ENCODE results near the gene ABL1.

Gene ABL1

DNA sequence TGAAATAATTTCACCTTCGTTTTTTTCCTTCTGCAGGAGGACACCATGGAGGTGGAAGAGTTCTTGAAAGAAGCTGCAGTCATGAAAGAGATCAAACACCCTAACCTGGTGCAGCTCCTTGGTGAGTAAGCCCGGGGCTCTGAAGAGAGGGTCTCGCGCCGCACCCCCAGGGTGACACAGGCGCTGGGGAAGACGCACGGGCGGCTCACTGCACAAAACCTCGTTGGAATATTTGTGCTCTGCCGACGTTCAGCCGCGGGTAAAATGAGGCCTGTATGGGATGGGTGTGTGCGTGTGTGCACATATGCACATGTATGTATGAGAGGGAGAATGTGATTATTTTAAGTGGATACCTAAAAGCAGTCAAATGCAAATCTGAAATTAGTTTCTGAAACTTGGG, 37.0 kb downstream of the ABL1 start:
- no peak for DNase-seq (ENCODE audit: low spot score)

DNA sequence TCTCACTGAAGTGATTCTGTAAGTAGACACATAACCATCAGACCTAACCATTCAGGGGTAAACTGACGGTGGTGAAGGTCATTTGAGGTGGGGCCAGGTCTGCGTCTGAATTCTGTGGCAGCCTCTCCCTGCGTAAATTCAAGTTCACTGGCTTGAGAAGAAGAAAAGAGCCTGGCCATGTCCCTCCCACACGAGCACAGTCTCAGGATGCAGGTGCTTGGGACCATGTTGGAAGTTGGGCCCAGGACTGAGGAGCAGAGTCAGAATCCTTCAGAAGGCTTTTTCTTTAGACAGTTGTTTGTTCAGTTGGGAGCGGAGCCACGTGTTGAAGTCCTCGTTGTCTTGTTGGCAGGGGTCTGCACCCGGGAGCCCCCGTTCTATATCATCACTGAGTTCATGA, 37.5 kb downstream of the ABL1 start:
- DNase-seq (ENCODE audit: low spot score) = no peak

DNA sequence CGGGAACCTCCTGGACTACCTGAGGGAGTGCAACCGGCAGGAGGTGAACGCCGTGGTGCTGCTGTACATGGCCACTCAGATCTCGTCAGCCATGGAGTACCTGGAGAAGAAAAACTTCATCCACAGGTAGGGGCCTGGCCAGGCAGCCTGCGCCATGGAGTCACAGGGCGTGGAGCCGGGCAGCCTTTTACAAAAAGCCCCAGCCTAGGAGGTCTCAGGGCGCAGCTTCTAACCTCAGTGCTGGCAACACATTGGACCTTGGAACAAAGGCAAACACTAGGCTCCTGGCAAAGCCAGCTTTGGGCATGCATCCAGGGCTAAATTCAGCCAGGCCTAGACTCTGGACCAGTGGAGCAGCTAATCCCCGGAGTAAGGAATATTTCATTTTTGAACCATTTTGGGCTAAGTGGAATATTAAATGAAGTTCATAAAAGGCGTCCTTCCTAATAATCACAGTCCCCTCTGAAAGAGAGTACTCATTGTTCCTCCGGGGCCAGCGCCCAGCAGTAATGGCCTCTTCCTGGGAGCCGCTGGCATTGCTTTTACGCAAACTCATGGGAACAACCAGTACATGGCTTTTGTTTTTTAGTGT, 38.0 kb downstream of the ABL1 start:
- no peak for DNase-seq (ENCODE audit: low spot score)

- DNase-seq (ENCODE audit: low spot score) = no peak
These were observed 38.9 kb downstream of the ABL1 start for GRCh38 chr9:130873966-130874365.

DNA sequence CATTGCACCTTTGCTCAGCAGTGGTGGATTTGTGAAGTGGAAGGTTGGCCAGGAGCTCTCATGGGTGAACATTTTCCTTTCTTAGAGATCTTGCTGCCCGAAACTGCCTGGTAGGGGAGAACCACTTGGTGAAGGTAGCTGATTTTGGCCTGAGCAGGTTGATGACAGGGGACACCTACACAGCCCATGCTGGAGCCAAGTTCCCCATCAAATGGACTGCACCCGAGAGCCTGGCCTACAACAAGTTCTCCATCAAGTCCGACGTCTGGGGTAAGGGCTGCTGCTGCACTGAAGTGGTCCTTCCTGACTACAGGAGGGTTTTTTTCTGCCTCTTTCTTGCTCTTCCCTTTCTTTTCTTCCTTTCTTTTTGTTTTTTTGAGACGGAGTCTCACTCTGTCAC, 39.7 kb downstream of the ABL1 start:
- DNase-seq (ENCODE audit: low spot score) = no peak

GRCh38 chr9:130877300-130877699, 42.2 kb downstream of the ABL1 start:
- DNase-seq (ENCODE audit: low spot score) = no peak

DNA sequence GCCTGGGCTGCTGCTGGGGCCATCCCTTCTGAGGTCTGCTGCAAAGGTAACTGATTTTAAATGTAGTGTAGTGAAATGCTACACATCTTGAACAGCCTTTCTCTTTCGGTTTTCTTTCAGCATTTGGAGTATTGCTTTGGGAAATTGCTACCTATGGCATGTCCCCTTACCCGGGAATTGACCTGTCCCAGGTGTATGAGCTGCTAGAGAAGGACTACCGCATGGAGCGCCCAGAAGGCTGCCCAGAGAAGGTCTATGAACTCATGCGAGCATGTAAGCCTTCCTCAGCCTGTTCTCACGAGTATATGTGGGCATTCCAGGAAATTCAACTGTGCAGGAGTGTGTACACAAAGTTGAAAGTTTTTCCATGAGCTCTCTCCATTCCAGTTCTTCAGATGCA, 43.2 kb downstream of the ABL1 start:
- DNase-seq (ENCODE audit: low spot score) = no peak

- no peak for DNase-seq (ENCODE audit: low spot score)
These were observed 44.9 kb downstream of the ABL1 start for GRCh38 chr9:130879863-130880411.

DNA sequence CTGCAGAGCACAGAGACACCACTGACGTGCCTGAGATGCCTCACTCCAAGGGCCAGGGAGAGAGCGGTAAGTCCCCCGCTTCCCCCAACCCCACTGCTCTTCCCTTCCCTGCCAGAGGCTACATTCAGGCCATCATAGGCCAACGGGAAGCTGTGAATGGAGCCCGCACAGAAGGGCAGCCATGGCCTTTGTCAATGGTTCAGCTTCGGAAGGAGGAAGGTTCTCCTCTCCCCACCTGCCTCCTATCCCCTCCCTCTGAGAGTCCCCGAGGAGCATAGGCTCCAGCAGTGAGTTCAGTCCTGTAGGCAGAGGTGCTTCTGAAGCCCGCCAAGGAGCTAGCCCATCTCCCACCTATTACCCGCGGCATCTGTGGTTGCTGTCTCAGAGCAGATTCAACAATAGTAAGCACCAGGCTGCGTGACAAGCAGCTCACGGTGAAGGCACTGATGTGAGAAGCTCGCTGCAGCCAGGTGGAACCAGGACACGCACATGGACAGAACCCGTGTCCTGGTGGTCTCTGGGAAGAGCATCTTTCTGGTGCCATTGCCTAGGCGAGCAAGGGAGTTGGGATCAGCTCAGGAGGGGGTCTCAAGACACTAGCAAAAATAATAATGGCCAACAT, 45.7 kb downstream of the ABL1 start:
- DNase-seq (ENCODE audit: low spot score) = no peak

DNA sequence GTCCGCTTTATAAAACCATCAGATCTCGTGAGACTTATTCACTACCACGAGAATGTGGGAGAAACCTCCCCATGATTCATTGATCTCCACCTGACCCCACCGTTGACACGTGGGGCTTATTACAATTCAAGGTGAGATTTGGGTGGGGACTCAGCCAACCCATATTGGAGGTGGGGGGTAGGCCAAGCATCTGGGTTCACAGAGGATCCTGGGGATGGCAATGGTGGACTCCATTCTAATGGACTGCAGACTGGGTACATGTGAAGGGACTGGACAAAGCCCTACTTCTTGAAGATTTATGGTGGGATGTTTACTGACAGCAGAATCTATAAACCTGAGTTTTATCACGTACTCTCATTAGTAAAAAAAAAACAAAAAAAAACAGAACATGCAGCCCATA, 46.5 kb downstream of the ABL1 start:
- DNase-seq (ENCODE audit: low spot score) = no peak

DNA sequence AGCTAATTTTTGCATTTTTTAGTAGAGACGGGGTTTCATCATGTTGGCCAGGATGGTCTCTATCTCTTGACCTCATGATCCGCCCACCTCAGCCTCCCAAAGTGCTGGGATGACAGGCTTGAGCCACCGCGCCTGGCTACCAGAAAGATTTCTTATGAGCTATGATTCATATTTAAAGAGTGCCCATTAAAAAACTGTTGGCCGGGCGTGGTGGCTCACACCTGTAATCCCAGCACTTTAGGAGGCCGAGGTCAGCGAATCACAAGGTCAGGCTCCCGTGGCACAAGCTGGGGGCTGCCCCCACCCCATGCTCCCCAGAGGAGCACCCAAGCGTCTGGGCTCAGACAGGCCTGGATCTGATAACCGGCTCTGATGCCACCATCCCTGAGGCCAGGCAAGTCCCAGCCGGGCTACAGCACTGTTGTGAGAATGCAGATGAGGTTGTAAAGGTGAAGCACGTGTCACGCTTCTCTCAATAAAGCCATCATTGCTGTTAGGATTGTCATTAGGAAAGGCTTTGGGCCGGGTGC, 47.7 kb downstream of the ABL1 start:
- no peak for DNase-seq (ENCODE audit: low spot score)

GRCh38 chr9:130883479-130883878, 48.4 kb downstream of the ABL1 start:
- no peak for DNase-seq (ENCODE audit: low spot score)

- no peak for DNase-seq (ENCODE audit: low spot score)
These were observed 49.1 kb downstream of the ABL1 start for GRCh38 chr9:130884111-130884531.

GRCh38 chr9:130884542-130885483, 49.8 kb downstream of the ABL1 start:
- no peak for DNase-seq (ENCODE audit: low spot score)

GRCh38 chr9:130885484-130886375, 50.7 kb downstream of the ABL1 start:
- DNase-seq (ENCODE audit: low spot score) = no peak

DNA sequence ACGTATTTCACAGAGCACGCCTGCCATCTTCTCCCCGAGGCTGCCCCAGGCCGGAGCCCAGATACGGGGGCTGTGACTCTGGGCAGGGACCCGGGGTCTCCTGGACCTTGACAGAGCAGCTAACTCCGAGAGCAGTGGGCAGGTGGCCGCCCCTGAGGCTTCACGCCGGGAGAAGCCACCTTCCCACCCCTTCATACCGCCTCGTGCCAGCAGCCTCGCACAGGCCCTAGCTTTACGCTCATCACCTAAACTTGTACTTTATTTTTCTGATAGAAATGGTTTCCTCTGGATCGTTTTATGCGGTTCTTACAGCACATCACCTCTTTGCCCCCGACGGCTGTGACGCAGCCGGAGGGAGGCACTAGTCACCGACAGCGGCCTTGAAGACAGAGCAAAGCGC, 51.9 kb downstream of the ABL1 start:
- no peak for DNase-seq (ENCODE audit: low spot score)

DNA sequence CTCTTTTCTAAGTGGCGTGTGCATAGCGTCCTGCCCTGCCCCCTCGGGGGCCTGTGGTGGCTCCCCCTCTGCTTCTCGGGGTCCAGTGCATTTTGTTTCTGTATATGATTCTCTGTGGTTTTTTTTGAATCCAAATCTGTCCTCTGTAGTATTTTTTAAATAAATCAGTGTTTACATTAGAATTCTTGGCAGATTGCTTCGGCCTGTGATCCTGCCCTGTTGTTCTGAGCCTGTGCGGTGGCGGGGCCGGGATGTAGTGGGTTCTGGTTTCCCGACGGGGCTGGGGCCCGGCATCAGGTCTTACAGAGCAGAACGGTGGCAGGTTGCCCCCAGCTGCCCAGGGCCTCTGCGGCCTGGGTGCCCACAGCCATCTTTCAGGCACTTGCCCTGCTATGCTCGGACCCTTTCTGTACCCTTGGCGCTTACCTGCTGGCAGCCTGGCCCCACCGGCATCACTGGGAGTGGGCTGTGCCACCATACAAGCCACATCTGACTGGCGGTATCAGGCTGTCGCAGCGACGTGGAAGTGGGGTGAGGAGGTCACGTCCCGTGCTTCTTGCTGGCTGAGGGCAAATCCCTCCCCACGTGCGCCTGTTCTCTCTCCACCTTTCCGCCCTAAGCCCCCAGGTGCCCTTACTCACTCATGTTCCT, 52.6 kb downstream of the ABL1 start:
- DNase-seq (ENCODE audit: low spot score) = no peak

DNA sequence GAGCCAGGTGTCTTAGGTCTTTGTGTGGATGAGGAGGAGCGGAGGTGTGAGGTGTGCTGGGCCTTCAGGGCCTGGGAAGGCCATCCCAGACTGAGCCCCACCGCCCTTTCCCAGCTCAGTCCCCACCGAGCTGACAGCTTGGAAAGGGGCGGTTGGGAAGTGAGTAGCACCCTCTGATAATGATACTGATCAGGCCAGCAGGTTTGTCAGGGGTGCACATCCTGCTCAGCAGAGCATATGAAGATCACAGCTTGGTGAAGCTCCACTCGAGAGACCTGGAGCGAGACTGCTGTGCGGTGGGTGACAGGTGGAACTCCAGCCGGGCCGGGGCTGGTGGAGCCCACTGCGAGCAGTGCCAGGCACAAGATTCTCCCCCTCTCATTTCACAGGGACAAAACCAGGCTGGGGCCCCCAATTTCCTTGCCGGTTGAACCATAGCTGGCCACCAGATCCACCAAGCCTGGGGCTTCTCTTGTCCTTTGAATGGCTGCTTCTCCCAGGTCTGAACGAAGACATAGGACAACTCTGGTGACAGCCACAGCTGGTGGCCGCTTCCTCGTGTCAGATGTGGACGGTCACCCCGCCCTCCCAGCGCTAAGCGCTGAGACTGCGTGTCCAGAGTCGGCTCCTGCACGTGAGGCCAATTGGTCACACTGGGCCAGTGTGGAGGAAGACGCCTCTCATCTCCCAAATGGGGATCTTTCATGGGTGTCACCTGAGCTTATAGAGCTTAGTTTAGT, 53.3 kb downstream of the ABL1 start:
- DNase-seq (ENCODE audit: low spot score) = no peak

GRCh38 chr9:130890124-130890523, 55.1 kb downstream of the ABL1 start:
- DNase-seq (ENCODE audit: low spot score) = no peak

Data from hematopoietic multipotent progenitor cell treated with erythropoietin and hydrocortisone succinate and interleukin-3 and kit ligand, for 17 days (in vitro differentiated cells).